Jurkat, Clone E6-1 (cell line): ENCODE measurements around the gene MMP1. TPM values are rescaled to one million over a fixed set of nuclear protein-coding genes. Genes with fewer than 3 reads are reported as not detected.

Source experiments
- DNase-seq: peaks from one replicate; pipeline ENCODE4 v3.0.0-alpha.2; 2011; ENCODE audit warnings: low read depth, low spot score
- H3K4me3 ChIP-seq: 2 replicates; pipeline ENCODE4 v1.5.1; 2011; ENCODE audit warnings: mild to moderate bottlenecking, low read length, control low read depth, moderate library complexity
- polyA plus RNA-seq: library from polyadenylated mRNA; unstranded; fragments of >200 nt; gene quantifications from one replicate; pipeline ENCODE4 v1.2.1, GENCODE V29; 2012; ENCODE audit warnings: missing spikeins; ENCODE audit not compliant: insufficient read length, insufficient read depth

Gene MMP1
- not detected for polyA plus RNA-seq

DNA sequence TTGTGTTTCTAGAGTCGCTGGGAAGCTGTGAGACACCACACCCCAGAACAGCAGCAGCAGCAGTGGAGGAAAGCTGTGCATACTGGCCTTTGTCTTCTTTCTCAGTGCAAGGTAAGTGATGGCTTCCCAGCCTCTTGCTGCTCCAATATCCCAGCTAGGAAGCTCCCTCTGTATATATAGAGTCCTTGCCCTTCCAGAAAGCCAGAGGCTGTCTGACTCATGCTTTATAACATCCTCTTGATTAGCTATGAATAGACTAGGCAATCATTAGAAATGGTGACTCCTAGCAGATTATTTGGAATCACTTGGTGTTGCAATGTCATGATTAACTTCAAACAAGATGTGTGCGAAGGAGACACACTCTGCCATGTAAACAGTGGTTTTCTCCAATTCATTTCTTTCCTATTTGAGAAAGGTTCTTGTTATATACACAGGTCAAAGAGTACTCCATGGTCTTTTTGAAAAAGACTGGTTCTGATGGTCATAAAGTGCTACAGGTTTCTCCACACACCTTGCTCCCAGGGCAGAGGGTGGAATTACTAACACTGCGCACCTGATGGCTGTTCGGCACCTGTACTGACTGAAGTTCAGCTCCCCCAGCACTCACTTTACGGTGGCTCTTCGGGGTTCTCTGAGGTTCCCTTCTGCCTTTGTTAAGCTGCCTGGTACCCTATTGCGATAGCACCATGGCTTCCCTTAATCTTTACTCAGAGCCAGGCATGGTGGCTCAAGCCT, at the start of gene MMP1:
MMP1 (minus strand) TSS at position 149 of the 735 bp plus-strand sequence; CDS start at position 81, 68 bp downstream.
- DNase-seq, result no peak
- H3K4me3 ChIP-seq, result no peak within 1 kb of the TSS

DNA sequence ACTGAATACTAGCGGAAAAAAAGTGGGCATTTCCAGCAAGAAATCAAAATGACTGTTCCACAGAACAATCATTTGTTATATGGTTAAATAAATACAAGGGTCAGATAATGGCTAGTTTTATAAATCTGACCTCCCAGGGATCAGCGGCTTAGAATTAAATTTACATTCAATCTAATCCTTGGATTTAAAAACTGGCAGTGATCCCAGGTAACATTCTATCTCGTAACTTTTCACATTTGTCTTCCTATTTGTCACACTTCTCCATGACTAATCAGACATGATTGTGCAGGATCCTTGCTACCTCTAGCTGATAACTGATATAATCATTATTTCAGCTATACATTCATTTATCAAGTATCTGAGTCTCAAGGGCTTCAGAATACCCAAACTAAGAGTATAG, 48.3 kb upstream of the MMP1 start:
- no peak overlapping the region for H3K4me3 ChIP-seq
- DNase-seq, result no peak

DNA sequence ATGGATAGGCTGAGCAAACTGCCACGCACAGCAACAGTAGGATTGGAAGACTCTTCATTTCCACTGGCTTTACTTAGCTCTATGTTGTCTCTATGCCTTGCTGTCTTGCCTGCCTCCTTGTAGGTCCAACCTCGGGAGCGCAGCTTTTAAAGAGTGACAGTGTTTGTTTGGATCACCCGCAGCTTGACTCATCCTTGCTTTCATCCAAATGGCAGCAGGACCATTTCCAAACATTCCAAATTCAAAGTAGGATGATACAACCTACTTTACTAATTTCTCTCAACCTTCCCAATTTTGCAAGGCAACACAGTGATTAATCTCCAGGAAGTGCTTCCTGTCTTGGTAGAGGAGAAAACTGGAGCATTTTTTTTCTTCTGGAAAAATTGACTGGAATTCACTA, 45.5 kb upstream of the MMP1 start, which contains the start of gene MMP3:
MMP3 (minus strand) TSS at position 121 of the 400 bp plus-strand sequence; CDS start at position 58, 63 bp downstream.
- no peak for DNase-seq
- H3K4me3 ChIP-seq, result no peak within 1 kb of the TSS

DNA sequence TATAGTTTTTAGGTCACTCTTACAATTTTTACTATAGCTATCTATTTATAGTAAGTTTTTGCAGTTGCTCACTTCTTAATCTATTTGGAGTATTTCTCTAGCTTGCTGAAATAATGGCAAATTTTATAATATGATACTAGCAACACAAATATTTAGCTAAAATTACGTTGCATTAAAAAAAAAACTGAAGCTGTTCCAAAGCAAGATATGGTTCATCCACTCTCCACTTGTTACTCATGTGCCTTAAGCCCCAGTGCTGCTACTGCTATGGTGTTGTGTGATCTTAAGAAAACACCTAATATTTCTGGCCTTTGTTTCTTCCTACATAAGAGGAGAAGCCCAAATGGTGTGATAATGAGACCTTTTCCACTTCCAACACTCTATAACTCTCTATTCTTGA, 45.0 kb upstream of the MMP1 start:
- DNase-seq, result no peak

DNA sequence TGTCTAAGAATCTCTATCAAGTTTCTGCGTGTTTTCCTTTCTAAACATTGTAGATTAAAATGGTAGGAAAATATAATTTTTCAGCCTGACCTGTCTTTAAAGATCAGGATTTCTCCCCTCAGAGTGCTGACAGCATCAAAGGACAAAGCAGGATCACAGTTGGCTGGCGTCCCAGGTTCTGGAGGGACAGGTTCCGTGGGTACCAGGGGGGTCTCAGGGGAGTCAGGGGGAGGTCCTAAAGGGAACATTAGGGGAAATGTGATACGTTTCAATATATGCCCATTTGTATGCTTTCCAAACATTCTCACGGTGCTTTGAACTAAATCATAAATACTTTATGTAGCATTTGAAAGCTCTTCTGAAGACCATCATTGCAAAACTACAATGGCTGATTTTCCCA, 42.1 kb upstream of the MMP1 start:
- no peak overlapping the region for H3K4me3 ChIP-seq
- DNase-seq, result no peak

More for the DNA sequence above, 45.0 kb upstream of the MMP1 start:
- H3K4me3 ChIP-seq, result no peak overlapping the region

DNA sequence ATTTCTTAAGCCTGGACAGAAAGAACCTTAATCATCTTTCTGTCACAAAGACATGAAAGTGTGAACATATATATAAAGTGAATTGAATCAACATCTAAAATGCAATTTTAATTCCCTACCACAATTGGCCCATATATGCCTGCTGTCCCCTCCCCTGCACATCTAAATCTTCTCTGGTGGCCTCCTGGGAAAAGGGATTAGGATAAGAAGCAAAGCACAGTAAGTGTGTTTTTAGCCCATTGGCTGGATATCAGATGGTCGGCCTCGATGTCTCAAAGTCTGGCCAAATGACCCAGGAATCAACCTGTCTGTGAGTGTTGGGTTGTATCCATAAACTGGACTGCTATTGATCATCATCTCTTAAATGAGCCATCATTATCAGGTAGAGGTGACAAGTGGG, 39.7 kb upstream of the MMP1 start:
- no peak overlapping the region for H3K4me3 ChIP-seq
- DNase-seq, result no peak

DNA sequence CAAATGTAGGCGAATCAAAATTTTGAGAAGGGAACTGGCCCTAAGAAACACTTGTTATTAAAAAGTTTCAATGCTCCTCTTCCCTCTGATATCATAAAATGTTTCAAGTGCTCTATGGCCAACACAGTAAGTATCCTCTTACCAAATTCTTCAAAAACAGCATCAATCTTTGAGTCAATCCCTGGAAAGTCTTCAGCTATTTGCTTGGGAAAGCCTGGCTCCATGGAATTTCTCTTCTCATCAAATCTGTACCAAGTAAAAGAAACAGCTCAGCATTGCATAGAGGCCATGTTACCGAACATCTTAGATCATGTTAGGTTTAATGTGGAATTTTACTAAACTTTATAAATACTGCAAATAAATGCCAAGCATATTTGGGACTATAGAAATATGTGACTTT, 39.2 kb upstream of the MMP1 start:
- DNase-seq, result no peak
- no peak overlapping the region for H3K4me3 ChIP-seq

DNA sequence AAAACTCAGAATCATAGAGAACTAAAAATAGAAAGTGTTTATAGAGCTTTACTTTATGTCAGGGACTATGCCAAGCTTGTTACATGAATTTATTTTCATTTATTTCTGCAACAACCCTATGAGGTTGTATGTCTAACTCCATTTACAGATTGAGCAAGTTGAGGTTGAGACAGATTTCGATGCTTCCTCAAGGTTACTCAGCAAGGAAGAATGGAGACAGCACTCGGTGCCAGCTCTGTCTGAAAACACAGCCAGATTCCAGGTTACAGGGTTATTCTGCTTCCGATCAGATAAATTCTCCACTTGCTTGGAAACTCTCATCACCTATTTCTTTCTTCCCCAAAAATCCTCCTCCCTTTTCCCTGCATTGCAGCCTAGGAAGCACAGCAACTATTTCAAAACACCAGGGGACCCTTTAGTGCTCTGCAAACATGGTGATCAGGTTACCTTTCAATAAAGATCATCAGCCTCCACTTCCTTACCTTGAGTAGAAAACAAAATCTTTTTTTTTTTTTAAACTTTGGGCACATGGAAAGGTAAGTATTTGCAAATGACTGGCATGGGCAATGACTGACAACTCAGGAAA, 38.4 kb upstream of the MMP1 start:
- DNase-seq, result no peak
- no peak overlapping the region for H3K4me3 ChIP-seq

DNA sequence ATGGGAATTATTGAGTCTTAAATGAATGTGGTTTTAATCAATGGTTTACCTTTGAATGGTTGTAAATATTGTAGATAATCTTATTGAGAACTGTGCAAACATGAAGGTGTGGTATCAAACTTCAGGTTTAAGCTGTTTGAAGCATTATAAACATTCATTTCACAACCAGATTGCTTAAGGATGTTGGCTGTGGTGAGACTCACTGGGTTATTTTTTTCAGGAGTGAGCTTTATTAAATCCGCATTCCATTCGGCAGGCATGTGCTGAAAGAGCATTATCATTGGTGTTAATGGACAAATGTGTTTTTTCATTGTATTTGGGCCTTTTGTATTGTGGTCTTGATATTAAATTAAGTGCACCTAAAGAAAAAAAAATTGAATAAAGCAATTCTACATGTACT, 35.8 kb upstream of the MMP1 start:
- DNase-seq, result no peak

DNA sequence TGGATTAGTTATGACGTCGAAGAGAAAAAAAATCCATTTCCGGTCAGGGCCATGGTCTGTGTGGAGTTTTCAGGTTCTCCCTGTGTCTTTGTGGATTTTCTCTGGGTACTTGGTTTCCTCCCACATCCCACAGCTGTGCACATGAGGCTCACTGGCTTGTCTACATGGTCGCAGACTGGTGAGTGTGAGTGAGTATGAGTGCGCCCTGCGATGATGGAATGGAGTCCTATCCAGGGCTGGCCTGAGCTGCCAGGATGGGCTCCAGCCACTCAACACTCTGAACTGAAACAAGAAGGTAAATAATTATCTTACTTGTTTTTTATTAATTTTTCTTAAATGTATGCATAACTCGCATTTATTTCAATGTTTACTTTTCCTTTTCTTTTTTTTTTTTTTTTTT, 34.7 kb upstream of the MMP1 start:
- H3K4me3 ChIP-seq, result no peak overlapping the region
- no peak for DNase-seq

More for the DNA sequence above, 35.8 kb upstream of the MMP1 start:
- no peak overlapping the region for H3K4me3 ChIP-seq

DNA sequence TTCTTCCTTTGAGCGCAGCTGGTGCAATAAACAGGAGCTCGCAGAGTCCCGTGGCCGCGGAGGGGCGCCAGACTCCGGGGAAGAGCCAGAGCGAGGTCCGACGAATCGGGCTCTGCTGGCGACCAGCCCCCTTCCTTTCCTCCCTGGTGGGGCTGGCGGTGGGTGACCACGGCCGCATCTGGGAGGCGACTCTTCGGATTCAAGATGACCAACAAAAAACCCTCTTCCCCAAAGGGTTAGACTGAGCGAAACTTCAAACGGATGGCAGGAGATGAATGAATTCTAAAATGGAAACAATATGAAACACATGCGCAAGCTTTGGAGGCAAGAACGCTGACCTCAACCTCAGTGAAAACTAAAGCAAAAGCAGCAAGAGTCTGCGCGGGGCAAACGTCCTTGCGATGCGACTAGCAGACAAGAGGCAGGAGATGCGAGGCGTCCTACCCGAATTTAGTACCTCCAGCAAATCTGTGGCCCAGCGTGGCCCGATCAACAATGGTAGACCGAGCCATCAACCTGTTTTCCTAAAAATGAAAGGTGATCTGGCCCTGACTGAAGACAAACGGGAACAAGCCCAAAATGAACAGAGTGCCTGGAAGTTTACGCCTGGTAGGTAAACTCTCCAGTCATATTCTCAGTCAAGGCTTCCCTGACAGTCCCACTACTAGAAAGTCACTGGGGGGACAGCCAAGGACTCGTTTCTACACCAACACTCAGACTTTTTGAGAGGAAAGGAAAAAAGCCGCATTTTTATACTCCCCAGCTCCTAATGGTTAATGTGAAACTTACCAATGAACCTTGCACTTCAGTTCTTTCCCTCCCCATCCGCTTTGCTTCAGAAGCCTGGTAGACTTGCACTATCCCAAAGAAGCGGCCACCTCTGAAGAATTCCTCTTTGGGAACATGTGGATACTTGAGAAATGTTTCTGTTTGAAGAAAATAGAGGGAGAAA, 33.8 kb upstream of the MMP1 start:
- no peak for DNase-seq
- H3K4me3 ChIP-seq, result no peak overlapping the region

DNA sequence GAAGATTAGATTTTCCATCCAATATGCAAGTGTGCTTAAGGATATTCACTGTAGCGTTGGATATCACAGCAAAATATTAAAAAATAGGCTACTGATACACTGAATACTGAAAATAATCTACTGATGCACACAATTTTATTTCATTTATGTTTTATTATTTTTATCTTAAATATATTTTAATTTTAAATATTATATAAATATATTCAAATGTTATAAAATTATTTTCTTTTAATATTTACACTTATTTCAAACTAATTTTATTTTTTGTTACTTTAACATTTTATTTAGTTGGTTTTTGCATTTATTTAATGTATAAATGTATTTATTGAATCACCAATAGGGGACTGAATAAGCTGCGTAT, 33.1 kb upstream of the MMP1 start:
- H3K4me3 ChIP-seq, result no peak overlapping the region
- DNase-seq, result no peak

DNA sequence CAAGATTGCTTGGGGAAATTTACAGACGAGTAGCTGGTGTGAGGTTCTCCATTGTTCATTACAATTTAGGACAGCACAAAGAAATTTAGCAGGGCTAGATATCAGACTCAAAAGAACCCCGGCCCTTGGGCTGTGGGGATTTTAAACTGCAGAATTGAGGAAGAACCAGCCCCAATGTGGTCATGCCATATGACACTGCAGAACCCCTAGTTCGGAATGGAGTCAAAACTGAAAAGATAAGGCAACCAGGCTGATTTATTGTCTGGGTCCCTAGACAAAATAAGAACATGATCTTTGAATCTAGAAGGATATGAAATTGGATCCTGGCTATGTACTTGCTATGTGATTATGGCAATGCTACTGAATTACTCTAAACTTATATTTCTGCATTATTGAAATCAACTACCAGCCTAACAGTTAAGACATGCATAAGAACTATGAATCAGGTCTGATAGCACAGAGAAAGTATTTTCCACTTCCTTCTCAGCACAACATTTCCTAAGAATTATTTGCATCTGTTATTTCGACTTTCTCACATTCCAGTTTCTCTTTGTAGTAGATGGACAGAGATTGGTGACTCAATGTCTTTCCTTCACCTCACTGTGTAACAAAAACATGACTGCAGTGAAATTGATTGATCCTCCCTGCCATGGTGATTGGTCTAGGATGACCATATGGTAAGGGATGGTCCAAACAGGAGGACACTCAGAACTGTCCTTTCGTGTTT, 32.2 kb upstream of the MMP1 start:
- no peak overlapping the region for H3K4me3 ChIP-seq
- no peak for DNase-seq

DNA sequence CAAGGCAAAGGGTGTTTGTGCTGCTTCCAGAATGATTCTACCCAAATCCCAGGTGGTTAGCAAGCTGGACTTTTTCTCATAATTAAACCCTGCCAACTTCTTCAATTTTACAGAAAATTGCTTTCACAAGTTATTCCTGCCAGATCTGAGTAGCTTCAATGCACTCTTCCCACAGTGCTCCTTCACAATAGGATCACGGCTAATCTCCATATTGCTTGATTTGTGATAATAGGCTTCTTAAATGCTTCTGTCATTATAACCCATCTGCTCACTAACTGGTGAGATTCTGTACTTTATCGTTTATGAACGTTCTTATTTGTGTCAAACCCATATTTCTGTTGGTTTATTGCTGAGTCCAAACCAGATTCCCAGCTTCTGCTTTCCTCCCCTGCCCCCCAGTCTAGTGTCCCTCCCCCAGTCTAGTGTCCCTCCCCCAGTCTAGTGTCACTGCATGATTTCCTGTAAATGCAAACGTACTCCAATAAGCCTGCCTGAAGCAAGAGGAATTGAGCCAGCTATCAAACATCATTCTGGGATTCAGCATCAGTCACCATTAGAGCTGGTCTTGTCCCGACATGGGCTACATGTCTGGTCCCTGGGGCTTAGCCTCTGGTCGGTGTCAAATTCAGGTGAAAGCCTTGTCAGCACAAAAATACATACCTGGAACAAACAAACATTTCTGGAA, 31.5 kb upstream of the MMP1 start:
- no peak for DNase-seq
- H3K4me3 ChIP-seq, result no peak overlapping the region

DNA sequence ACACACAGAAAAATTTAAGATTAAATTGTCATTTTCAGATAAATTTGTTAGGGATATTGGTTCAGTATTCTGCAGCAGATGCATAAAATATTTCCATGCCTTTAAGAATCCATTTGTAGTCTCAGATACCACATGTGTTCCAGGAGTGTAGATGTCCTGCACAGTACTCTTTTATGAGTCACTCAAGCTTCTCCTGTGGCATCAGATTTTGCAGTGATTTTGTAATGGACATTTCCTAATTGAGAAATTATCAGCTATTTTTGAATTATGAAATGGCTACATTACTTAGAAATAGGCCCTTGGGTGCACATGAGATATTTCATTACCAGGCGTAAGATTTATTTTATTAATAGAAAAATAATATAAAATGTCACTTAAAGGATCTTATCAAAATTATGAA, 26.6 kb upstream of the MMP1 start:
- H3K4me3 ChIP-seq, result no peak overlapping the region
- DNase-seq, result no peak

DNA sequence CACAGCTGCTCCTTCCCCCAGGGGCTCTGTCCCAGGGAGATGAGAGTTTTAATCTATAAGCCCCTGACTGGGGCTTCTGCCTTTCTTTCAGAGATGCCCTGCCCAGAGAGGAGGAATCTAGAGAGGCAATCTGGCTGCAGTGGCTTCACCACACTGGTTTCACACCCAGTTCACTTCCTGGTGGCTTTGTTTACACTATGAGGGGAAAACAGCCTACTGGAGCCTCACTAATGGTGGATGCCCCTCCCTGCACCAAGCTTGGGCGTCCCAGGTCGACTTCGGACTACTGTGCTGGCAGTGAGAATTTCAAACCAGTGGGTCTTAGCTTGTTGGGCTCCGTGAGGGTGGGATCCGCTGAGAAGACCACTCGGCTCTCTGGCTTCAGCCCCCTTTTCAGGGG, 21.5 kb upstream of the MMP1 start:
- no peak overlapping the region for H3K4me3 ChIP-seq
- no peak for DNase-seq

DNA sequence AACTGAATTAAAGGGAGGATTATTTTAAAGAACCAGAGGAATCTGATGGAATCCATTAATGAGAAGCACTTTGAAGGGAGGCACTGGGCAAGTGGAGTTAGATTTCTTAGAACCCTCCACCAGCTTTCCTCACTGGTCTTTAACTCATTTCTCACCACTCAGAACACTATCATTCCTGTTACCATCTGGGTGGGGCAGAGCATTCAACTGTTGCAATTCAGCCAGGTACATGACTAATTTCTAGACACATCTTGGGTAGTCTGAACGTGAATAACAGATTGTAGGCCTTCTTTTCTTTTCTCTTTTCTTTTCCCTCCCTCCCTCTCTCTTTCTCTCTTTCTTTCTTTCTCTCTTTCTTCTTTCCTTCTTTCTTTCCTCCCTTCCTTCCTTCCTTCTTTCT, 15.5 kb upstream of the MMP1 start:
- no peak for DNase-seq
- H3K4me3 ChIP-seq, result no peak overlapping the region

DNA sequence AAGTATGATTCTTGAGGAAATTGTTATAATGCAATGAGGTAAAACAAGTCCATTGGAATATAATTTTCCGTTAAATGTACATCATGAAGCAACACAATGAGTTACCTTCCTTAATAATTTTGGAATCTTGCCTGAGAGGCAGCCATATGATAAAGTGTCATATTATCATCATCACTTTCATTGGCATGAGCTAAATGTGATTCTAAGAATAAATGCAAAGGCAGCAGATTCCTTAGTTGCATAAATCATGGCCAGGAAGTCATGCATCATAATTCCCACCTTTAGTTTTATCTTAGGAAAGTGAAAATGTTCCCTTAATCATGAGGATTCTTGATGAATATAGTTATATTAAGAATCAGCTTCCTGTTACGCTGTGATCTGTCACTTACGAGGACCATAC, 14.2 kb upstream of the MMP1 start:
- no peak for DNase-seq
- no peak overlapping the region for H3K4me3 ChIP-seq
